Hematopoietic multipotent progenitor cell treated with erythropoietin and hydrocortisone succinate and interleukin-3 and kit ligand, for 17 days (in vitro differentiated cells): ENCODE data around the gene CCDC102B.

Experiments used
- DNase-seq: peaks from one replicate; pipeline ENCODE4 v3.0.0-alpha.2; 2015; ENCODE audit warnings: low spot score

Gene CCDC102B

GRCh38 chr18:69085951-69086350, 288.1 kb downstream of the CCDC102B start:
- no peak for DNase-seq

- DNase-seq = no peak
These were observed 291.1 kb downstream of the CCDC102B start for GRCh38 chr18:69088973-69089372.

GRCh38 chr18:69097349-69097748, 299.5 kb downstream of the CCDC102B start:
- DNase-seq = no peak

- no peak for DNase-seq
These were observed 305.1 kb downstream of the CCDC102B start for GRCh38 chr18:69102959-69103358.
